ENCODE data around the gene MTHFD1L.
"Not testable (repeated sequence)": the region's sequence is repeated elsewhere in the genome, so short reads cannot be mapped to it uniquely, and the experiment has no call there.

MTHFD1L gene

GRCh38 chr6:151067684-151068596, 202.4 kb downstream of the MTHFD1L start:
- no peak for DNase-seq (ENCODE audit: low spot score)

GRCh38 chr6:151068761-151069312, 203.3 kb downstream of the MTHFD1L start:
- DNase-seq (ENCODE audit: low spot score) = no peak

GRCh38 chr6:151069641-151070040, 204.1 kb downstream of the MTHFD1L start:
- DNase-seq (ENCODE audit: low spot score) = no peak

- no peak for DNase-seq (ENCODE audit: low spot score)
These were observed 205.1 kb downstream of the MTHFD1L start for GRCh38 chr6:151070631-151071051.

- DNase-seq (ENCODE audit: low spot score) = no peak
These were observed 205.8 kb downstream of the MTHFD1L start for GRCh38 chr6:151071295-151071694.

- no peak for DNase-seq (ENCODE audit: low spot score)
These were observed 207.6 kb downstream of the MTHFD1L start for GRCh38 chr6:151073146-151073545.

GRCh38 chr6:151073701-151074100, 208.2 kb downstream of the MTHFD1L start:
- no peak for DNase-seq (ENCODE audit: low spot score)

- no peak for DNase-seq (ENCODE audit: low spot score)
These were observed 209.5 kb downstream of the MTHFD1L start for GRCh38 chr6:151075005-151075404.

- no peak for DNase-seq (ENCODE audit: low spot score)
These were observed 210.0 kb downstream of the MTHFD1L start for GRCh38 chr6:151075527-151075926.

GRCh38 chr6:151075930-151076555, 210.5 kb downstream of the MTHFD1L start:
- no peak for DNase-seq (ENCODE audit: low spot score)

- DNase-seq (ENCODE audit: low spot score) = no peak
These were observed 213.2 kb downstream of the MTHFD1L start for GRCh38 chr6:151078655-151079054.

- no peak for DNase-seq (ENCODE audit: low spot score)
These were observed 216.2 kb downstream of the MTHFD1L start for GRCh38 chr6:151081656-151082055.

- no peak for DNase-seq (ENCODE audit: low spot score)
These were observed 216.6 kb downstream of the MTHFD1L start for GRCh38 chr6:151082079-151082478.

- DNase-seq (ENCODE audit: low spot score) = no peak
These were observed 218.8 kb downstream of the MTHFD1L start for GRCh38 chr6:151084275-151084674.

GRCh38 chr6:151087055-151087454, 221.6 kb downstream of the MTHFD1L start:
- DNase-seq (ENCODE audit: low spot score) = not testable (repeated sequence)

- no peak for DNase-seq (ENCODE audit: low spot score)
These were observed 222.5 kb downstream of the MTHFD1L start for GRCh38 chr6:151087861-151088598.

- DNase-seq (ENCODE audit: low spot score) = no peak
These were observed 223.1 kb downstream of the MTHFD1L start for GRCh38 chr6:151088599-151088935.

- DNase-seq (ENCODE audit: low spot score) = no peak
These were observed 223.5 kb downstream of the MTHFD1L start for GRCh38 chr6:151088963-151089362.

GRCh38 chr6:151089978-151090377, 224.5 kb downstream of the MTHFD1L start:
- no peak for DNase-seq (ENCODE audit: low spot score)

- no peak for DNase-seq (ENCODE audit: low spot score)
These were observed 226.1 kb downstream of the MTHFD1L start for GRCh38 chr6:151091571-151091970.

GRCh38 chr6:151092591-151092990, 227.1 kb downstream of the MTHFD1L start:
- DNase-seq (ENCODE audit: low spot score) = no peak

GRCh38 chr6:151093706-151094105, 228.2 kb downstream of the MTHFD1L start:
- no peak for DNase-seq (ENCODE audit: low spot score)
